Pancreas (tissue), 10 donors: ENCODE data around the gene ERVH48-1. TPM values are rescaled to one million over a fixed set of nuclear protein-coding genes. Genes with fewer than 3 reads are reported as not detected.
A peak's percentile ranks its signal among the peaks of the same experiment; 100 is the strongest.
"Not testable (repeated sequence)": the region's sequence is repeated elsewhere in the genome, so short reads cannot be mapped to it uniquely, and the experiment has no call there.

Experiments
- ATAC-seq, 4 donors: fragments of 200-7000 bp; cut with Tn5 transposase; one replicate each; pipeline versions ENCODE4 v1.8.0 to v1.9.1; 2020; ENCODE audit warnings: mild to moderate bottlenecking in 4 of 4, moderate library complexity in 4 of 4
- DNase-seq, 6 donors: peaks; one replicate each; pipeline ENCODE4 v3.0.0-alpha.2; 2020
- FAIRE-seq: peaks from 2 replicates; lab custom pipeline; 2012; peaks lifted over from hg19 to GRCh38; lab: Jason Lieb, UNC
- H3K27ac ChIP-seq, 4 donors: fragments of 200-600 bp; sonication (generic); 1 replicate in 3 of 4; 2 replicates in 1 of 4; pipeline versions ENCODE4 v1.5.0 to v1.8.0; 2020
- H3K27me3 ChIP-seq, 4 donors: fragments of 200-600 bp; one replicate each; pipeline ENCODE4 v1.8.0; 2021
- H3K36me3 ChIP-seq, 3 donors: fragments of 200-600 bp; sonication (generic) in 1 of 3; one replicate each; pipeline versions ENCODE4 v1.5.0 to v1.8.0; 2020 to 2021
- H3K4me1 ChIP-seq, 3 donors: fragments of 200-600 bp; one replicate each; pipeline ENCODE4 v1.8.0; 2021
- H3K4me3 ChIP-seq, 4 donors: fragments of 200-600 bp; sonication (generic) in 2 of 4; one replicate each; pipeline versions ENCODE4 v1.5.0 to v1.8.0; 2020 to 2021
- H3K9me3 ChIP-seq, 4 donors: fragments of 200-600 bp; one replicate each; pipeline ENCODE4 v1.8.0; 2021
- CTCF ChIP-seq, 4 donors: fragments of 200-600 bp; sonication (generic) in 3 of 4; IDR thresholded peaks; one replicate each; pipeline versions ENCODE4 v1.5.0 to v1.8.0; 2021; ENCODE audit warnings: antibody characterized with exemption in 4 of 4
- WGBS, 2 donors: extraction: QIAGEN DNeasy Blood & Tissue Kit; methylation state at CpG; one replicate each; pipeline ENCODE4 v1.1.7; 2013; 5-methylcytosine and 5-hydroxymethylcytosine counted together
- intact Hi-C, 3 donors: fragments of 100-400 bp; cut with DNase I; formaldehyde crosslinking; loops; one replicate each; pipeline versions ENCODE4 v1.11.1 to v1.14.2; 2022
- polyA plus RNA-seq, 2 donors: library from polyadenylated mRNA; stranded (reverse); fragments of 200-250 nt; gene quantifications; one replicate each; pipeline ENCODE4 v1.2.3, GENCODE V29; 2013
- total RNA-seq, 6 donors: library from RNA; stranded (reverse); fragmentation: NEBNext Ultra II Directional in 4 of 6; extraction: Animal tissue kit (Norgen Biotek cat#: 25700) in 4 of 6; gene quantifications; one replicate each; pipeline versions ENCODE4 v1.2.1 to v1.2.4, GENCODE V29; 2021 to 2023
- donor health status: healthy with polysubstance abuse.
- donor health status: DM: no; HTN: no; CAD: no; lungs with moderate emphysema.
- donor health status: DM: no; HTN: no; CAD: no.
- donor health status: control.
- donor health status: control.
- donor health status: Bipolar disorder and iron deficiency.
- donor health status: DM: yes; HTN: yes; CAD: no.
- donor health status: DM: no; HTN: no; CAD: no.
- donor health status: DM: no; HTN: no; CAD: no.
- donor health status: DM: yes; HTN: yes; CAD: no.

ERVH48-1 gene
- total and polyA plus RNA-seq, 8 donors: 0.06 to 0.42 (median 0.15) TPM; not detected in 2

DNA sequence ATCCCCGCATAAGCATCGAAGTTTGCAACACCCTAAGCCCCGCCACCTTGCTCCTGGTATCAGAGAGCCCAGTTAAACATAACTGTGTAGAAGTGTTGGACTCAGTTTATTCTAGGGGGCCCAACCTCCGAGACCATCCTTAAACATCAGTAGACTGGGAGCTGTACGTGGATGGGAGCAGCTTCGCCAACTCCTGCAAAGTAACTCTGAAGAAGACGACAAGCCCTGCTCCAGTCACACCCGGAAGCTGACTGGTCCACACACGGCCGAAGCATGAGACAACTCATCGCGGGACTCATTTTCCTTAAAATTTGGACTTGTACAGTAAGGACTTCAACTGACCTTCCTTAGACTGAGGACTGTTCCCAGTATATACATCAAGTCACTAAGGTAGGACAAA is 8.5 kb upstream of the ERVH48-1 start:
- H3K27ac ChIP-seq: peak overlapping the region in 2 of 4 donors; percentile 31 to 37
- H3K9me3 ChIP-seq, H3K4me1 ChIP-seq, intact Hi-C loops, H3K4me3 ChIP-seq, H3K27me3 ChIP-seq, ATAC-seq, FAIRE-seq, H3K36me3 ChIP-seq: not testable (repeated sequence)
- WGBS, 2 donors: 94% methylated on average over 12 of the region's 12 CpGs
- DNase-seq: peak in 1 of 6 donors; percentile 18

- H3K4me3 ChIP-seq, FAIRE-seq, H3K36me3 ChIP-seq, intact Hi-C loops, H3K4me1 ChIP-seq, H3K27me3 ChIP-seq, H3K9me3 ChIP-seq: not testable (repeated sequence)
- DNase-seq (peak in 2 of 6 donors; percentile 8 to 35), ATAC-seq (peak; percentile 41 to 72 (median 66))
- WGBS, 2 donors: 19 to 24% methylated on average over 9 of the region's 9 CpGs
- H3K27ac ChIP-seq: peak overlapping the region; percentile 31 to 52 (median 44)
Measured at GRCh38 chr21:42933137-42933970, 7.9 kb upstream of the ERVH48-1 start.

DNA sequence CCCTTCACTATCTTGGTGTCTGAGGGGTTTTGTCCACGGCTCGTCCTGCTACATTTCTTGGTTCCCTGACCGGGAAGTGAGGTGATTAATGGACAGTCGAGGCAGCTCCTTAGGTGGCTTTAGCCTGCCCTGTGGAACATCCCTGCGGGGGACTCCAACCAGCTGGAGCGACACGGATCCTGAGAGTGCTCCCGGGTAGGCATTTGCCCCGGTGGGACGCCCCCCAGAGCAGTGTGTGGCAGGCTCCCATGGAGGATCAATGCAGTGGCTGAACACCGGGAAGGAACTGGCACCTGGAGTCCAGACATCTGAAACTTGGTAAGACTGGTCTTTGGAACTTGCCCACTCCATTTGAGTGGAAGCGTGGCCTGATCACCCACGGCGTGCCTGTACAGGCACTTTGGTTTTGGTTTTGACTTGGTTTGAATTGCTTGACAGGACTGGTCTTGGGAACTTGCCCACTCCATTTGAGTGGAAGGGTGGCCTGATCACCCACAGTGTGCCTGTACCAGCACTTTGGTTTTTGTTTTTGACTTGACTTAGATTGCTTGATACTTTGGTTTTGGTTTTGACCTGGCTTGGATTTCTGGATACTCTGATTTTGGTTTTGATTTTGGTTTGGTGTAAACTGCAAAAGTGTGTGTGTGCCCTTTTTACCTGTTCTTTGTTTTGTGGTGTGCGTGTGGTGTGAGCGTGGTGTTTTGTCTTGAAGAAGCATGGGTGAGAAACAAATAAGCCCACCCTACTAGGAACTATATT is 7.1 kb upstream of the ERVH48-1 start:
- ATAC-seq, H3K36me3 ChIP-seq, H3K4me3 ChIP-seq, H3K9me3 ChIP-seq, FAIRE-seq, intact Hi-C loops, H3K27me3 ChIP-seq, DNase-seq, H3K4me1 ChIP-seq: not testable (repeated sequence)
- 92 to 95% methylated on average over 16 of the region's 16 CpGs for WGBS, 2 donors
- peak overlapping the region in 3 of 4 donors; percentile 31 to 52 (median 50) for H3K27ac ChIP-seq

DNA sequence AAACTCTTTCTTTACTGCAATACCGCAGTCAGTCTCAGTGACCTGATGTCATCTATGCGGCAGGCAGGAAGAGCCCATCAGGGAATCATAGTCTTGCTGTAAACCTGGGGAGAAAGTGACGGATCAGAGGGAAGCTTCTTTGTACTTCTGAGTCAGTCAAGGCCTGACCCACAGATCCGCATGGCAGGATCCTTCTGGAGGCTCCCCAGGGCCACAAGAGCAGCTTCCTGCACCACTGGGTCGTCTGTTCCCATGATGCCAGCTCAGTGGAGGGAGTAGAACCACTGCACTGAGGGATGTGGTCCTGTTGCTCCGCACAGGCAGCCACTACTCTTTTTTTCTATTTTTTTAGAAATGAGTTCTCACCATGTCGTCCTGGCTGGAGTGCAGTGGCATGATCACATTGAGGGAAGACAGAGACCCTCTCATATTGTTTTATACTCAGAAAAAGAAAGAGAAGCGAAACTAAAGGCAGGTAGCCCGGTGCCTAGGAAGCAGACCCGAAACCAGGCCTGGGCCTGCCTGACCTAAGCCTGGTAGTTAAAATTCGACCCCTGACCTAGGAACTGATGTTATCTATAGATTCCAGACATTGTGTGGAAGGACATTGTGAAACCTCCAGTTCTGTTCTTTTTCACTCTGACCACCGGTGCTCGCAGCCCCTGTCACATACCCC is 6.3 kb upstream of the ERVH48-1 start:
- Histone ChIP-seq H3K4me1 (peaks cover 0 to 5% (median 0%) of the 10 kb centered on the region in 3 donors), H3K27ac (no peak overlapping the region), H3K36me3 (no peaks in the 10 kb centered on the region), H3K27me3 (no peaks in the 10 kb centered on the region), H3K9me3 (no peaks in the 10 kb centered on the region), H3K4me3 (no peak overlapping the region)
- DNase-seq: peak in 1 of 6 donors; percentile 30
- 91 to 94% methylated on average over 13 of the region's 13 CpGs for WGBS, 2 donors
- intact Hi-C loops: no loop called here
- TF ChIP-seq CTCF (IDR thresholded peaks at IDR 0.05): no peak
- ATAC-seq: no peak
- no peak for FAIRE-seq

DNA sequence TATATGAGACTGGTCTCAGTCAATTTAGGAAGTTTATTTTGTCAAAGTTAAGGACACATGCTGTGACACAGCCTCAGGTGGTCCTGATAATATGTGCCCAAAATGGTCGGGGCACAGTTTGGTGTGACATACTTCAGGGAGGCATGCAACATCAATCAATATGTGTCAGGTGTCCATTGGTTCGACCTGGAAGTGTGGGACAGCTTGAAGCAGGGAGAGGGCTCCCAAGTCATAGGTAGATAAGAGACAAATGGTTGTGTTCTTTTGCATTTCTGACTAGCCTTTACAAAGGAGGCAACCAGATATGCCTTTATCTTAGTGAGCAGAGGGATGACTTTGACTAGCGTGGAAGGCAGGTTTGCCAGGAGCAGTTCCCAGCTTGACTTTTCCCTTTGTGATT is 4.5 kb upstream of the ERVH48-1 start:
- Histone ChIP-seq H3K4me1 (peaks cover 0 to 5% (median 0%) of the 10 kb centered on the region in 3 donors), H3K9me3 (no peaks in the 10 kb centered on the region), H3K36me3 (no peaks in the 10 kb centered on the region), H3K27ac (no peak overlapping the region), H3K27me3 (no peaks in the 10 kb centered on the region), H3K4me3 (no peak overlapping the region)
- WGBS, 2 donors: 53 to 56% methylated on average over 3 of the region's 3 CpGs
- DNase-seq (no peak), ATAC-seq (no peak), FAIRE-seq (no peak)
- intact Hi-C loops: no loop called here
- TF ChIP-seq CTCF (IDR thresholded peaks at IDR 0.05): no peak

DNA sequence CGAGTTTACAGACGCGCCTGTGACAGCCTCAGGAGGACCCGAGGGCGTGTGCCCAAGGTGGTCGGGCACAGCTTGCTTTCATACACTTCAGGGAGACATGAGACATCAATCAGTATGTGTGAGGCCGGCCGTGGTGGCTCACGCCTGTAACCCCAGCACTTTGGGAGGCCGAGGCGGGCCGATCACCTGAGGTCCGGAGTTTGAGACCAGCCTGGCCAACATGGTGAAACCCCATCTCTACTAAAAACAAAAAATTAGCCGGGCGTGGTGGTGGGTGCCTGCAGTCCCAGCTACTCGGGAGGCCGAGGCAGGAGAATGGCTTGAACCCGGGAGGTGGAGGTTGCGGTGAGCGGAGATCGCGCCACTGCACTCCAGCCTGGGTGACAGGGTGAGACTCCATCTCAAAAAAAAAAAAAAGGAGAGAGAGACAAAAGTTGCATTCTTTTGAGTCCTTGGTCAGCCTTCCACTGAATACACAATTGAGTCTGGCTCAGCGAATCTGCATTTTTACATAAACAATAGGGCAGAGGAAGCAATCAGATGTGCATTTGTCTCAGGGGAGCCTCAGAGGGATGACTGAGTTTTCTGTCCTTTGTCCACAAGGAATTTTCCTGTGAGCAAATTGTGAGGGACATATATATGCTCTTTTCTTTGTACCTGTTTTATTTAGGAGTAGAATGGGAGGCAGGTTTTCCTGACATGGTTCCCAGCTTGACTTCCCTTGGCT is 2.2 kb upstream of the ERVH48-1 start:
- FAIRE-seq, H3K4me1 ChIP-seq, ATAC-seq, intact Hi-C loops, H3K9me3 ChIP-seq, H3K4me3 ChIP-seq, H3K27ac ChIP-seq, H3K36me3 ChIP-seq, H3K27me3 ChIP-seq: not testable (repeated sequence)
- DNase-seq: peak in 1 of 6 donors; percentile 27
- 94% methylated on average over 23 of the region's 23 CpGs for WGBS, 2 donors
